Measurements from ENCODE around the gene ZBTB46. TPM values are rescaled to one million over a fixed set of nuclear protein-coding genes. Genes with fewer than 3 reads are reported as not detected.
"Not testable (repeated sequence)": the region's sequence is repeated elsewhere in the genome, so short reads cannot be mapped to it uniquely, and the experiment has no call there.

The ZBTB46 gene
- total RNA-seq, 1 donor from 2014 or later = 67.4 TPM

GRCh38 chr20:63787302-63787701 lies 43.8 kb downstream of the ZBTB46 start:
- no peak for DNase-seq

- no peak for DNase-seq
Measured at GRCh38 chr20:63785691-63786131, 45.4 kb downstream of the ZBTB46 start.

GRCh38 chr20:63783970-63784369 lies 47.1 kb downstream of the ZBTB46 start:
- no peak for DNase-seq

GRCh38 chr20:63782521-63782971 lies 48.5 kb downstream of the ZBTB46 start:
- DNase-seq = no peak

- DNase-seq = no peak
Measured at GRCh38 chr20:63782051-63782471, 49.0 kb downstream of the ZBTB46 start.

- no peak for DNase-seq
Measured at GRCh38 chr20:63781181-63781580, 49.9 kb downstream of the ZBTB46 start.

- no peak for DNase-seq
Measured at GRCh38 chr20:63778857-63779256, 52.2 kb downstream of the ZBTB46 start.

- peak; percentile 28 for DNase-seq
Measured at GRCh38 chr20:63778034-63778752, 52.9 kb downstream of the ZBTB46 start.

- no peak for DNase-seq
Measured at GRCh38 chr20:63777614-63778013, 53.5 kb downstream of the ZBTB46 start.

- DNase-seq = not testable (repeated sequence)
Measured at GRCh38 chr20:63776875-63777274, 54.2 kb downstream of the ZBTB46 start.

GRCh38 chr20:63775096-63775978 lies 55.7 kb downstream of the ZBTB46 start:
- peak; percentile 64 for DNase-seq

GRCh38 chr20:63774306-63774705 lies 56.8 kb downstream of the ZBTB46 start:
- peak; percentile 53 for DNase-seq

GRCh38 chr20:63773571-63774241 lies 57.4 kb downstream of the ZBTB46 start:
- DNase-seq = no peak

- no peak for DNase-seq
Measured at GRCh38 chr20:63772781-63773518, 58.1 kb downstream of the ZBTB46 start.

GRCh38 chr20:63771046-63771707 lies 59.9 kb downstream of the ZBTB46 start:
- no peak for DNase-seq

GRCh38 chr20:63769891-63770474 lies 61.1 kb downstream of the ZBTB46 start:
- DNase-seq = no peak

GRCh38 chr20:63768591-63769515 lies 62.2 kb downstream of the ZBTB46 start:
- DNase-seq = no peak

GRCh38 chr20:63767886-63768285 lies 63.2 kb downstream of the ZBTB46 start:
- DNase-seq = no peak

- no peak for DNase-seq
Measured at GRCh38 chr20:63767456-63767855, 63.6 kb downstream of the ZBTB46 start.
